GM13977 (cell line): ENCODE measurements around the gene GALP.
"Not testable (repeated sequence)": the region's sequence is repeated elsewhere in the genome, so short reads cannot be mapped to it uniquely, and the experiment has no call there.

Experiments
- DNase-seq: peaks from one replicate; pipeline ENCODE4 v3.0.0; 2012; ENCODE audit warnings: low spot score
- in situ Hi-C: fragments of 300-500 bp; cut with MboI; formaldehyde crosslinking; loops from one replicate; pipeline ENCODE4 v1.12.0; 2022; ENCODE audit warnings: low sequenced_read_pairs, low pct_unique_long_range_greater_than_20kb, mixed read lengths, inconsistent platforms; ENCODE audit not compliant: unreplicated experiment
- TF ChIP-seq, protein P1 (sequence below): IDR thresholded peaks from 2 replicates; pipeline ENCODE4 v1.5.1; 2012; ENCODE audit warnings: mild to moderate bottlenecking, control low read depth; ENCODE audit not compliant: insufficient read depth; ENCODE audit errors: extremely low read depth, missing control alignments

GALP gene

GRCh38 chr19:56175861-56176307 is at the start of gene GALP:
TSS of gene GALP (plus strand) at chr19:56176008. CDS start at chr19:56177109, 1,101 bp downstream.
- in situ Hi-C loops, DNase-seq: not testable (repeated sequence)

GRCh38 chr19:56126983-56127780 is 48.6 kb upstream of the GALP start:
- TF ChIP-seq, protein P1, sequence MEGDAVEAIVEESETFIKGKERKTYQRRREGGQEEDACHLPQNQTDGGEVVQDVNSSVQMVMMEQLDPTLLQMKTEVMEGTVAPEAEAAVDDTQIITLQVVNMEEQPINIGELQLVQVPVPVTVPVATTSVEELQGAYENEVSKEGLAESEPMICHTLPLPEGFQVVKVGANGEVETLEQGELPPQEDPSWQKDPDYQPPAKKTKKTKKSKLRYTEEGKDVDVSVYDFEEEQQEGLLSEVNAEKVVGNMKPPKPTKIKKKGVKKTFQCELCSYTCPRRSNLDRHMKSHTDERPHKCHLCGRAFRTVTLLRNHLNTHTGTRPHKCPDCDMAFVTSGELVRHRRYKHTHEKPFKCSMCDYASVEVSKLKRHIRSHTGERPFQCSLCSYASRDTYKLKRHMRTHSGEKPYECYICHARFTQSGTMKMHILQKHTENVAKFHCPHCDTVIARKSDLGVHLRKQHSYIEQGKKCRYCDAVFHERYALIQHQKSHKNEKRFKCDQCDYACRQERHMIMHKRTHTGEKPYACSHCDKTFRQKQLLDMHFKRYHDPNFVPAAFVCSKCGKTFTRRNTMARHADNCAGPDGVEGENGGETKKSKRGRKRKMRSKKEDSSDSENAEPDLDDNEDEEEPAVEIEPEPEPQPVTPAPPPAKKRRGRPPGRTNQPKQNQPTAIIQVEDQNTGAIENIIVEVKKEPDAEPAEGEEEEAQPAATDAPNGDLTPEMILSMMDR = no peak
- in situ Hi-C loops = no loop called here
- DNase-seq = no peak

GRCh38 chr19:56130006-56130405 is 45.8 kb upstream of the GALP start:
- DNase-seq = no peak
- TF ChIP-seq, protein P1 = no peak
- in situ Hi-C loops = no loop called here

GRCh38 chr19:56131651-56132050 is 44.2 kb upstream of the GALP start:
- TF ChIP-seq, protein P1 = no peak
- no peak for DNase-seq
- in situ Hi-C loops = no loop called here

GRCh38 chr19:56132316-56132822 is 43.4 kb upstream of the GALP start:
- TF ChIP-seq, protein P1 = no peak
- no peak for DNase-seq
- in situ Hi-C loops = no loop called here

GRCh38 chr19:56133858-56134653 is 41.8 kb upstream of the GALP start:
- peak; percentile 68 for DNase-seq
- in situ Hi-C loops = no loop called here
- TF ChIP-seq, protein P1 = no peak

- TF ChIP-seq, protein P1 = no peak
- in situ Hi-C loops = no loop called here
- DNase-seq = no peak
Observed at GRCh38 chr19:56134654-56134921, 41.2 kb upstream of the GALP start.
